Gastrocnemius medialis (tissue), 4 donors: ENCODE data around the gene STKLD1.

Experiments used
- CTCF ChIP-seq, 5 experiments: fragments of 450-650 bp in 3 of 5; fragments of 200-600 bp in 2 of 5; sonication (generic) in 2 of 5; IDR thresholded peaks in 4 of 5; conservative IDR thresholded peaks in 1 of 5; 1 replicate in 4 of 5; 2 replicates in 1 of 5; pipeline ENCODE4 v1.5.1; 2016 to 2019; ENCODE audit warnings: antibody characterized with exemption in 5 of 5, mild to moderate bottlenecking in 3 of 5, moderate library complexity in 3 of 5
- POLR2A ChIP-seq, 2 donors: fragments of 450-650 bp; IDR thresholded peaks; one replicate each; pipeline ENCODE4 v1.6.1; 2017; ENCODE audit warnings: antibody characterized with exemption in 2 of 2, mild to moderate bottlenecking in 2 of 2, moderate library complexity in 2 of 2

GRCh38 chr9:133440874-133441273 lies 64.7 kb downstream of the STKLD1 start:
- TF ChIP-seq CTCF (IDR thresholded peaks at IDR 0.05 in 4 of 5, conservative IDR thresholded peaks at IDR 0.05 in 1 of 5) (no peak), POLR2A (IDR thresholded peaks at IDR 0.05) (no peak)
